Sigmoid colon (tissue), 7 donors: Measurements from ENCODE around the gene C1QTNF9B. TPM values are rescaled to one million over a fixed set of nuclear protein-coding genes. Genes with fewer than 3 reads are reported as not detected.

Experiments
- DNase-seq: peaks from one replicate; pipeline ENCODE4 v3.0.0-alpha.2; 2019
- H3K27ac ChIP-seq, 4 donors: fragments of 200-600 bp; sonication (generic); one replicate each; pipeline ENCODE4 v1.5.1; 2016 to 2019; ENCODE audit warnings: mild to moderate bottlenecking in 1 of 4
- H3K27me3 ChIP-seq, 3 donors: fragments of 200-600 bp; sonication (generic); one replicate each; pipeline ENCODE4 v1.5.1; 2019; ENCODE audit warnings: mild to moderate bottlenecking in 1 of 3
- H3K36me3 ChIP-seq, 4 donors: fragments of 200-600 bp; sonication (generic); one replicate each; pipeline ENCODE4 v1.5.1; 2016 to 2019
- H3K4me1 ChIP-seq, 4 donors: fragments of 200-600 bp; sonication (generic); one replicate each; pipeline ENCODE4 v1.5.1; 2017 to 2019
- H3K4me3 ChIP-seq, 4 donors: fragments of 200-600 bp; sonication (generic); one replicate each; pipeline ENCODE4 v1.5.1; 2017 to 2019; ENCODE audit warnings: mild to moderate bottlenecking in 2 of 4, moderate library complexity in 1 of 4
- H3K9me3 ChIP-seq, 4 donors: fragments of 200-600 bp in 3 of 4; sonication (generic) in 3 of 4; one replicate each; pipeline versions ENCODE4 v1.5.1 to v1.6.1; 2013 to 2019
- CTCF ChIP-seq, 4 experiments: fragments of 450-650 bp in 3 of 4; fragments of 200-600 bp in 1 of 4; IDR thresholded peaks; one replicate each; pipeline ENCODE4 v1.5.1; 2016 to 2019; ENCODE audit warnings: antibody characterized with exemption in 4 of 4, mild to moderate bottlenecking in 3 of 4, moderate library complexity in 2 of 4
- EP300 ChIP-seq, 4 donors: sonication (generic); formaldehyde crosslinking; IDR thresholded peaks; one replicate each; pipeline ENCODE4 v1.6.1; 2017; ENCODE audit warnings: antibody characterized with exemption in 4 of 4
- POLR2A ChIP-seq, 2 donors: fragments of 450-650 bp; IDR thresholded peaks; one replicate each; pipeline ENCODE4 v1.6.1; 2016; ENCODE audit warnings: antibody characterized with exemption in 2 of 2, mild to moderate bottlenecking in 2 of 2, moderate library complexity in 2 of 2
- POLR2AphosphoS5 ChIP-seq, 4 donors: sonication (generic); formaldehyde crosslinking; IDR thresholded peaks; one replicate each; pipeline ENCODE4 v1.6.1; 2017; ENCODE audit warnings: antibody characterized with exemption in 4 of 4
- WGBS, 2 donors: extraction: QIAGEN DNeasy Blood & Tissue Kit; methylation state at CpG; one replicate each; pipeline ENCODE4 v1.1.7; 2013; 5-methylcytosine and 5-hydroxymethylcytosine counted together
- intact Hi-C: fragments of 100-400 bp; cut with DNase I; formaldehyde crosslinking; loops from one replicate; pipeline ENCODE4 v1.15.1; 2023
- polyA plus RNA-seq, 3 donors: library from polyadenylated mRNA; stranded (reverse); fragments of 200-250 nt; gene quantifications; one replicate each; pipeline ENCODE4 v1.2.3, GENCODE V29; 2013
- total RNA-seq, 4 donors: library from RNA; depleted of rRNA; stranded (reverse); fragments of >200 nt; gene quantifications; one replicate each; pipeline ENCODE4 v1.1.0, GENCODE V29; 2016
- donor health status: healthy with polysubstance abuse.
- donor health status: Bipolar disorder and iron deficiency.
- donor health status: healthy.

The C1QTNF9B gene
- total and polyA plus RNA-seq, 7 donors: 0.13 TPM; not detected in 6

DNA sequence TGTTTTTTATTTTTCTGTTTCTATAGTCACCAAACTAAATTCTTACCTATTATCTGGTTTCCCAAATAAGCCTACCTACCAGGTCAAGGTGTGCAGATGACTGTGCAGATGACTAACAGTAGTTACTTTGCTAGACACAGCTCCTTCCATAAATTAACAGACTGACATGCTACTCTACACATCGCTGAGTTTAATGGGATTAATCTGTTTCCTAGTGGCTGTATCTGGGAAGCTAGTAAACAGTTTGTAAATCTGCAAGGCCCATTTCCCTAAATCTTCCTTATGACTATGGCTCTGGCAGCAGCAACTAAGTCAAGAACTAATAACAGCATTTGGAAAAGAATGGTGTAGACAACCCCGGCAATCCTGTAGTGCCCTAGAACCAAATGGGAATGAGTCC is 36.0 kb downstream of the C1QTNF9B start:
- intact Hi-C loops: no loop called here
- Histone ChIP-seq H3K9me3 (no peaks in the 10 kb centered on the region), H3K4me1 (no peaks in the 10 kb centered on the region), H3K4me3 (no peak overlapping the region), H3K27ac (no peak overlapping the region), H3K27me3 (no peaks in the 10 kb centered on the region), H3K36me3 (peaks cover 0 to 10% (median 0%) of the 10 kb centered on the region in 4 donors)
- TF ChIP-seq POLR2AphosphoS5 (IDR thresholded peaks at IDR 0.05) (no peak), POLR2A (IDR thresholded peaks at IDR 0.05) (no peak), EP300 (IDR thresholded peaks at IDR 0.05) (no peak), CTCF (IDR thresholded peaks at IDR 0.05) (no peak)
- WGBS, 2 donors: 86 to 91% methylated on average over 2 of the region's 2 CpGs
- no peak for DNase-seq

DNA sequence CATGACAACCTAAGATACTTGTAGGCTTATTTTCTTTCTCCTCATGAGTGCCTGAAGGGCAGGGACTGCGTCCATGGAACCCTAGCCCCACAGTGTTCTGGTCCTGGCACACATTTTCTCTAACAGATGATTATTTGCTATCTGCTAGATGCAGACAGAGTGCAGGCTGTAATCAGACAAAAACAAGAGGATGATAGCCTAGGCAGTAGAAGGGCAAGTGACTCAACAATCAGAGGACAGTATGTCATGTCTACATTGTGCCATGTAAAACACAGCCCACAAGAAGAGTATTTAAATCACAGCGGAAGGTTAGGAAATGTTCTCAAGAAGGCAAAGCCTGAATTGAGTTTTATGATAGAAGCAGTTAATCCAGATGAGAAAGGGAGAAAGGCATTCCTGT is 37.4 kb downstream of the C1QTNF9B start:
- no peak overlapping the region for H3K27ac ChIP-seq
- 98% methylated on average over 2 of the region's 2 CpGs for WGBS, 2 donors
- TF ChIP-seq CTCF (IDR thresholded peaks at IDR 0.05): no peak
- no peak for TF ChIP-seq POLR2A (IDR thresholded peaks at IDR 0.05)
- no peak for TF ChIP-seq POLR2AphosphoS5 (IDR thresholded peaks at IDR 0.05)
- no peak for TF ChIP-seq EP300 (IDR thresholded peaks at IDR 0.05)
- peaks cover 0 to 17% (median 0%) of the 10 kb centered on the region in 4 donors for H3K36me3 ChIP-seq
- H3K27me3 ChIP-seq: no peaks in the 10 kb centered on the region
- no peak overlapping the region for H3K4me3 ChIP-seq
- no peaks in the 10 kb centered on the region for H3K9me3 ChIP-seq
- intact Hi-C loops: no loop called here
- no peaks in the 10 kb centered on the region for H3K4me1 ChIP-seq
- no peak for DNase-seq

GRCh38 chr13:23859455-23859854 is 37.8 kb downstream of the C1QTNF9B start:
- no peaks in the 10 kb centered on the region for H3K4me1 ChIP-seq
- H3K4me3 ChIP-seq: no peak overlapping the region
- TF ChIP-seq POLR2A (IDR thresholded peaks at IDR 0.05): no peak
- no peak for TF ChIP-seq POLR2AphosphoS5 (IDR thresholded peaks at IDR 0.05)
- TF ChIP-seq EP300 (IDR thresholded peaks at IDR 0.05): no peak
- TF ChIP-seq CTCF (IDR thresholded peaks at IDR 0.05): no peak
- no peak for DNase-seq
- peaks cover 0 to 17% (median 0%) of the 10 kb centered on the region in 4 donors for H3K36me3 ChIP-seq
- H3K9me3 ChIP-seq: no peaks in the 10 kb centered on the region
- intact Hi-C loops: no loop called here
- H3K27ac ChIP-seq: no peak overlapping the region
- no peaks in the 10 kb centered on the region for H3K27me3 ChIP-seq

DNA sequence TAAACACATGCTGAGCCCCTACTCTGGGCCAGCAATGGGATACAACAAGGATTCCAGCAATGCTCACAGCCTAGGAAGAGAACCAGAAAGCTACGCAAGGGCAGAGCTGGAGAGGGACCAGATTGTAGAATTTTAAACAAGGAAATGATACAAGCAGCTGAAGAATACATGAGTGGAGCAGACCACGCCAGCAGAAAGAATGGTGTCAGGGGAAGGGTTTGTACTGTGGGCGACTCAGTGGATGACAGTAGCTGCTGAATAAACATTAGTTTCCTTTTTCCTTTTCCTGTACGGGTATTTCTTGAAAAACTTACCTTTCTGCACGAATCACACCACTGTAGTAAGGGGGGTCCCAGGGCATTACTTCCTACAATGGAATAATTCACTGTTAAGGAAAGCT is 38.8 kb downstream of the C1QTNF9B start:
- DNase-seq: no peak
- H3K4me3 ChIP-seq: no peak overlapping the region
- no peaks in the 10 kb centered on the region for H3K4me1 ChIP-seq
- no peak overlapping the region for H3K27ac ChIP-seq
- no peaks in the 10 kb centered on the region for H3K9me3 ChIP-seq
- no peaks in the 10 kb centered on the region for H3K27me3 ChIP-seq
- H3K36me3 ChIP-seq: peaks cover 0 to 17% (median 0%) of the 10 kb centered on the region in 4 donors
- TF ChIP-seq POLR2AphosphoS5 (IDR thresholded peaks at IDR 0.05) (no peak), EP300 (IDR thresholded peaks at IDR 0.05) (no peak), CTCF (IDR thresholded peaks at IDR 0.05) (no peak), POLR2A (IDR thresholded peaks at IDR 0.05) (no peak)
- WGBS, 2 donors: 86 to 88% methylated on average over 5 of the region's 5 CpGs
- intact Hi-C loops: no loop called here

GRCh38 chr13:23856008-23856750 is 41.1 kb downstream of the C1QTNF9B start:
- Histone ChIP-seq H3K27me3 (no peaks in the 10 kb centered on the region), H3K27ac (no peak overlapping the region), H3K4me1 (no peaks in the 10 kb centered on the region), H3K36me3 (peaks cover 0 to 10% (median 0%) of the 10 kb centered on the region in 4 donors), H3K4me3 (no peak overlapping the region), H3K9me3 (no peaks in the 10 kb centered on the region)
- 82 to 85% methylated on average over 5 of the region's 5 CpGs for WGBS, 2 donors
- TF ChIP-seq EP300 (IDR thresholded peaks at IDR 0.05): no peak
- TF ChIP-seq CTCF (IDR thresholded peaks at IDR 0.05): no peak
- no peak for TF ChIP-seq POLR2AphosphoS5 (IDR thresholded peaks at IDR 0.05)
- TF ChIP-seq POLR2A (IDR thresholded peaks at IDR 0.05): no peak
- DNase-seq: no peak
- intact Hi-C loops: no loop called here
